HepG2 (cell line): ENCODE data around the gene MICAL3. TPM values are rescaled to one million over a fixed set of nuclear protein-coding genes. Genes with fewer than 3 reads are reported as not detected.
A peak's percentile ranks its signal among the peaks of the same experiment; 100 is the strongest.
"Not testable (repeated sequence)": the region's sequence is repeated elsewhere in the genome, so short reads cannot be mapped to it uniquely, and the experiment has no call there.

Experiments used
- ATAC-seq: fragments of 200-7000 bp; cut with Tn5 transposase; 3 replicates; pipeline ENCODE4 v1.9.1; 2020; ENCODE audit warnings: mild to moderate bottlenecking, moderate library complexity
- BruUV-seq: library from RNA; stranded (reverse); fragments of 400-500 nt; replicated peaks from 2 replicates; lab custom pipeline; 2021; lab: Mats Ljungman, UMichigan
- CTCF ChIA-PET: fragments of 300-600 bp; formaldehyde crosslinking; extraction: SDS; loops from one replicate; lab custom pipeline; 2021; ENCODE audit warnings: low total read pairs, inconsistent platforms, low intra/inter-chr PET ratio; lab: Yijun Ruan, JAX
- POLR2A ChIA-PET: fragments of 350-600 bp; sonication (Branson Sonifier 250); formaldehyde crosslinking; loops from one replicate; lab custom pipeline; 2020; ENCODE audit warnings: antibody characterized with exemption, inconsistent platforms; lab: Yijun Ruan, JAX
- DNase-seq: peaks from one replicate; pipeline ENCODE4 v3.0.0-alpha.2; 2015; ENCODE audit warnings: low spot score
- FAIRE-seq: peaks from 3 replicates; lab custom pipeline; 2011; peaks lifted over from hg19 to GRCh38; lab: Jason Lieb, UNC
- H2AFZ ChIP-seq: one replicate; pipeline ENCODE4 v1.6.1; 2011; ENCODE audit warnings: low read length, inconsistent platforms
- H3K27ac ChIP-seq: fragments of 300-600 bp; 3 replicates; pipeline ENCODE4 v1.8.0; 2011; ENCODE audit warnings: mixed run types, mild to moderate bottlenecking, mixed read lengths, low read length, inconsistent platforms; ENCODE audit not compliant: insufficient read depth; ENCODE audit errors: extremely low read length
- H3K27me3 ChIP-seq, 2 experiments: fragments of 200-600 bp in 1 of 2; 2 replicates in 1 of 2; 3 replicates in 1 of 2; pipeline versions ENCODE4 v1.6.0 to v1.8.0; 2011; ENCODE audit warnings: low read length in 2 of 2, mild to moderate bottlenecking in 2 of 2, moderate library complexity in 2 of 2, inconsistent platforms in 1 of 2; ENCODE audit not compliant: insufficient read depth in 2 of 2, control insufficient read depth in 1 of 2
- H3K36me3 ChIP-seq, 2 experiments: fragments of 200-600 bp in 1 of 2; replicated peaks in 1 of 2; 2 replicates in 1 of 2; 3 replicates in 1 of 2; pipeline versions ENCODE4 v1.5.1 to v1.8.0; 2011; ENCODE audit warnings: low read length in 2 of 2, inconsistent platforms in 1 of 2; ENCODE audit not compliant: insufficient read depth in 2 of 2, control insufficient read depth in 1 of 2
- H3K4me1 ChIP-seq: 2 replicates; pipeline ENCODE4 v1.5.1; 2012; ENCODE audit warnings: low read length, inconsistent platforms; ENCODE audit not compliant: insufficient read depth
- H3K4me2 ChIP-seq: 2 replicates; pipeline ENCODE4 v1.6.0; 2011; ENCODE audit warnings: low read depth, low read length, inconsistent platforms
- H3K4me3 ChIP-seq, 3 experiments: fragments of 200-600 bp in 1 of 3; sonication (generic), shearing (Covaris generic) in 1 of 3; replicated peaks in 1 of 3; 2 replicates each; pipeline ENCODE4 v1.5.1; 2011 to 2016; ENCODE audit warnings: low read length in 3 of 3, inconsistent platforms in 2 of 3, low read depth in 2 of 3, mild to moderate bottlenecking in 2 of 3, control low read depth in 1 of 3, mixed read lengths in 1 of 3; ENCODE audit not compliant: insufficient read depth in 1 of 3
- H3K79me2 ChIP-seq: one replicate; pipeline ENCODE4 v1.6.1; 2011; ENCODE audit warnings: low read length, inconsistent platforms; ENCODE audit not compliant: insufficient read depth
- H3K9ac ChIP-seq: 2 replicates; pipeline ENCODE4 v1.6.0; 2011; ENCODE audit warnings: mild to moderate bottlenecking, low read depth, low read length, inconsistent platforms; ENCODE audit not compliant: insufficient read depth
- H3K9me3 ChIP-seq: 2 replicates; pipeline ENCODE4 v1.5.1; 2012; ENCODE audit warnings: mild to moderate bottlenecking, low read length
- H4K20me1 ChIP-seq: 2 replicates; pipeline ENCODE4 v1.6.0; 2011; ENCODE audit warnings: inconsistent platforms, mild to moderate bottlenecking, low read length, moderate library complexity; ENCODE audit not compliant: insufficient read depth
- BCL6 ChIP-seq: IDR thresholded peaks from 2 replicates; pipeline ENCODE4 v1.6.1; 2016; ENCODE audit warnings: missing genetic modification reagents, missing compliant biosample characterization
- ELF3 ChIP-seq: IDR thresholded peaks from 2 replicates; pipeline ENCODE4 v1.6.1; 2016; ENCODE audit warnings: missing genetic modification reagents, missing compliant biosample characterization
- GABPB1 ChIP-seq: IDR thresholded peaks from 2 replicates; pipeline ENCODE4 v1.6.1; 2016; ENCODE audit warnings: mild to moderate bottlenecking, missing genetic modification reagents, moderate library complexity, missing compliant biosample characterization
- GATAD2A ChIP-seq: IDR thresholded peaks from 2 replicates; pipeline ENCODE4 v1.6.1; 2016
- HNF1A ChIP-seq, 2 experiments: sonication (generic) in 1 of 2; formaldehyde crosslinking in 1 of 2; IDR thresholded peaks; 2 replicates each; pipeline versions ENCODE4 v1.4.0 to v1.6.1; 2016 to 2020; ENCODE audit warnings: borderline replicate concordance in 1 of 2, low read depth in 1 of 2, mild to moderate bottlenecking in 1 of 2, missing genetic modification reagents in 1 of 2
- MAFG ChIP-seq: sonication (generic); formaldehyde crosslinking; IDR thresholded peaks from 2 replicates; pipeline ENCODE4 v1.5.1; 2020; ENCODE audit warnings: mild to moderate bottlenecking, missing genetic modification reagents
- RARA ChIP-seq: IDR thresholded peaks from 2 replicates; pipeline ENCODE4 v1.6.1; 2016; ENCODE audit warnings: missing genetic modification reagents, missing compliant biosample characterization
- RORA ChIP-seq: sonication (generic); formaldehyde crosslinking; IDR thresholded peaks from 2 replicates; pipeline ENCODE4 v1.5.0; 2020; ENCODE audit warnings: mild to moderate bottlenecking, missing genetic modification reagents, moderate library complexity
- ZNF143 ChIP-seq: sonication (generic); formaldehyde crosslinking; IDR thresholded peaks from 2 replicates; pipeline ENCODE4 v1.4.0; 2020; ENCODE audit warnings: missing genetic modification reagents
- ZNF224 ChIP-seq: sonication (generic); formaldehyde crosslinking; IDR thresholded peaks from 2 replicates; pipeline ENCODE4 v1.5.0; 2020; ENCODE audit warnings: mild to moderate bottlenecking, missing genetic modification reagents
- ZNF652 ChIP-seq: IDR thresholded peaks from 2 replicates; pipeline ENCODE4 v1.6.1; 2016; ENCODE audit warnings: low read depth, borderline replicate concordance
- WGBS: methylation state at CpG from one replicate; pipeline ENCODE4 v1.1.6; 2017; ENCODE audit warnings: low lambda C conversion rate; 5-methylcytosine and 5-hydroxymethylcytosine counted together
- in situ Hi-C: cut with HindIII; loops from 2 replicates; pipeline ENCODE4 v1.10.0; 2017; ENCODE audit warnings: low pct_unique_long_range_greater_than_20kb; ENCODE audit not compliant: extremely low pct_ligation_motif_present
- intact Hi-C: fragments of 100-400 bp; cut with micrococcal nuclease; formaldehyde crosslinking; loops from one replicate; pipeline ENCODE4 v1.10.0; 2022; ENCODE audit not compliant: unreplicated experiment
- polyA plus RNA-seq, 8 experiments: library from polyadenylated mRNA; depleted of rRNA in 3 of 8; stranded (reverse) in 7 of 8; unstranded in 1 of 8; fragments of >200 nt; fragmentation: Illumina TruSeq in 4 of 8; extraction: Trizol in 4 of 8; gene quantifications; 2 replicates each; pipeline versions ENCODE4 v1.2.1 to v1.2.3, GENCODE V29; 2011 to 2016; ENCODE audit warnings: low read depth in 4 of 8, missing spikeins in 1 of 8, mixed read lengths in 1 of 8; ENCODE audit not compliant: insufficient read depth in 1 of 8
- total RNA-seq, 5 experiments: library from RNA; depleted of rRNA; stranded (reverse); fragments of >200 nt; fragmentation: Illumina TruSeq; extraction: Trizol; gene quantifications; 2 replicates each; pipeline ENCODE4 v1.2.3, GENCODE V29; 2016; ENCODE audit warnings: low read depth in 1 of 5
- TF ChIP-seq, protein P1 (sequence below): sonication (generic); formaldehyde crosslinking; IDR thresholded peaks from 2 replicates; pipeline ENCODE4 v1.5.0; 2020; ENCODE audit warnings: mild to moderate bottlenecking, missing genetic modification reagents, moderate library complexity

MICAL3 gene
- total and polyA plus RNA-seq, 2 of the 13 experiments (the other 11 are each of a cell fraction or from before 2014, with no cell fraction given) = 5.3 to 12.5 TPM

DNA sequence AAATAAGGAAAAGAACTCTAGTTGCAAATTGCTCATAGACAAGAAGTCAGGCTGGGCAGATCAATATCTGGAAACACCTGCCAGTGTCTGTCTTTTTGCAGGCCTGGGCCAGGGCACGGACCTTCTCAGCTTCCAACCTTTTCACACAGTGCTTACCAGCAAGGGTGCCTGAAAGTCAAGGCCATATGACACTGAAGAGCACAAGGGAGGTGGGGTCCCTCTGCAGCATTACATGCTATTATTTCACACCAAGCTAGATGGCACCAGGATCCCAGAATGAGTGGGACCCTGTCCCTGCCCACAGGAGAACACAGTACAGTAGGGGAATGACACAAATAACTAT, 47.6 kb upstream of the MICAL3 start:
- Histone ChIP-seq H3K27me3 (no peaks in the 10 kb centered on the region; a peak in 1 of 5 replicates), H3K4me3 (no peak overlapping the region), H4K20me1 (no peaks in the 10 kb centered on the region), H3K4me2 (0 out of 2 replicates have a peak overlapping the region, but pooled peaks have one; percentile 0), H2AFZ (no peak overlapping the region), H3K36me3 (no peaks in the 10 kb centered on the region), H3K27ac (no peak overlapping the region), H3K4me1 (peaks cover 65% of the 10 kb centered on the region), H3K9me3 (no peaks in the 10 kb centered on the region), H3K9ac (no peak overlapping the region), H3K79me2 (no peaks in the 10 kb centered on the region)
- ChIA-PET CTCF (no interaction called here), POLR2A (interaction anchor here (1.5 kb wide), 1 partner anchor 11 kb away, joined by 8 read pairs; no protein-coding TSS in a partner anchor)
- DNase-seq (no peak), FAIRE-seq (no peak), ATAC-seq (peak; percentile 14; the same call in 1 of the 3 replicates)
- no TSS peak for BruUV-seq
- TF ChIP-seq BCL6 (CRISPR knock-in tag) (peak; percentile 62), ZNF224 (CRISPR knock-in tag) (no peak), ELF3 (CRISPR knock-in tag) (0 out of 2 replicates have a peak, but pooled peaks have one; percentile 18), ZNF143 (CRISPR knock-in tag) (no peak), ZNF652 (CRISPR knock-in tag) (0 out of 2 replicates have a peak, but pooled peaks have one; percentile 16), RORA (no peak), GATAD2A (CRISPR knock-in tag) (peak; percentile 42), MAFG (no peak), GABPB1 (CRISPR knock-in tag) (no peak), RARA (peak; percentile 42; the same call in 1 of the 2 replicates), HNF1A (IDR thresholded peaks at IDR 0.05; ENCODE audit: low read depth) (no peak), HNF1A (CRISPR knock-in tag; IDR thresholded peaks at IDR 0.05; ENCODE audit: borderline replicate concordance) (no peak)
- TF ChIP-seq, protein P1, sequence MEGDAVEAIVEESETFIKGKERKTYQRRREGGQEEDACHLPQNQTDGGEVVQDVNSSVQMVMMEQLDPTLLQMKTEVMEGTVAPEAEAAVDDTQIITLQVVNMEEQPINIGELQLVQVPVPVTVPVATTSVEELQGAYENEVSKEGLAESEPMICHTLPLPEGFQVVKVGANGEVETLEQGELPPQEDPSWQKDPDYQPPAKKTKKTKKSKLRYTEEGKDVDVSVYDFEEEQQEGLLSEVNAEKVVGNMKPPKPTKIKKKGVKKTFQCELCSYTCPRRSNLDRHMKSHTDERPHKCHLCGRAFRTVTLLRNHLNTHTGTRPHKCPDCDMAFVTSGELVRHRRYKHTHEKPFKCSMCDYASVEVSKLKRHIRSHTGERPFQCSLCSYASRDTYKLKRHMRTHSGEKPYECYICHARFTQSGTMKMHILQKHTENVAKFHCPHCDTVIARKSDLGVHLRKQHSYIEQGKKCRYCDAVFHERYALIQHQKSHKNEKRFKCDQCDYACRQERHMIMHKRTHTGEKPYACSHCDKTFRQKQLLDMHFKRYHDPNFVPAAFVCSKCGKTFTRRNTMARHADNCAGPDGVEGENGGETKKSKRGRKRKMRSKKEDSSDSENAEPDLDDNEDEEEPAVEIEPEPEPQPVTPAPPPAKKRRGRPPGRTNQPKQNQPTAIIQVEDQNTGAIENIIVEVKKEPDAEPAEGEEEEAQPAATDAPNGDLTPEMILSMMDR (CRISPR knock-in tag) = peak; percentile 19; the same call in 1 of the 2 replicates
- in situ Hi-C loops = loop anchor here (5.0 to 10.0 kb wide), 2 partner anchors 70 to 157 kb away; no protein-coding TSS in a partner anchor
- intact Hi-C loops = no loop called here
- WGBS = 0% methylated on average over 1 of the region's 1 CpG

DNA sequence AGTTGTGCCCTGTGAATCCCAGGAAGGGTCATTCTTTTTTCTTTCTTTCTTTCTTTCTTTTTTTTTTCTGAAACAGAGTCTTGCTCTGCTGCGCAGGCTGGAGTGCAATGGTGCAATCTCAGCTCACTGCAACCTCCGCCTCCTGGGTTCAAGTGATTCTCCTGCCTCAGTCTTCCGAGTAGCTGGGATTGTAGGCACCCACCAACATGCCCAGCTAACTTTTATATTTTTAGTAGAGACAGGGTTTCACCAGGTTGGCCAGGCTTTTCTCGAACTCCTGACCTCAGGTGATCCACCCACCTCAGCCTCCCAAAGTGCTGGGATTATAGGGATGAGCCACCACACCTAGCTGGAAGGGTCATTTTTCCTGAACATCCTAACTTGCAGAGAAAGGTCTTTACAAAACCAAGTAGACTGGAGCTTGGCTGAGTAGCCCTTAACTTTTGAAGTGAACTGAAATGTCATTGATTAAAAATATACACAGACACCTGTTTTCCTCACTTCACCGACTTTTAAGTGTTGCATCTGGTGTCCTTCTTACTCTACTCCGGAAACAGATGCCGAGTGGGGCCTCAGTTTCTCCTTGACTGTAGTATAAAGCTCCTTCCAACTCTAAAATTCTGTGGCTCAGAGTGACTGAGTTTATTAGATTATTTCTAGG, 47.1 kb upstream of the MICAL3 start:
- H3K27ac ChIP-seq, ATAC-seq, CTCF ChIA-PET, intact Hi-C loops, H3K4me3 ChIP-seq, H4K20me1 ChIP-seq, H3K4me2 ChIP-seq, H3K9me3 ChIP-seq, FAIRE-seq, H3K9ac ChIP-seq, H3K36me3 ChIP-seq, H3K27me3 ChIP-seq, H3K79me2 ChIP-seq, DNase-seq, H2AFZ ChIP-seq, BruUV-seq: not testable (repeated sequence)
- peaks cover 65% of the 10 kb centered on the region for H3K4me1 ChIP-seq
- WGBS = 89% methylated on average over 7 of the region's 7 CpGs
- POLR2A ChIA-PET = interaction anchor here (1.5 kb wide), 1 partner anchor 10 kb away, joined by 8 read pairs; no protein-coding TSS in a partner anchor
- in situ Hi-C loops = loop anchor here (5.0 to 10.0 kb wide), 2 partner anchors 69 to 157 kb away; no protein-coding TSS in a partner anchor
